Thyroid gland (tissue), 4 donors: Measurements from ENCODE around the gene VENTX. TPM values are rescaled to one million over a fixed set of nuclear protein-coding genes. Genes with fewer than 3 reads are reported as not detected.

Experiments used
- DNase-seq, 2 donors: peaks; one replicate each; pipeline ENCODE4 v3.0.0-alpha.2; 2019
- H3K27ac ChIP-seq, 3 donors: fragments of 200-600 bp; sonication (generic); 1 replicate in 2 of 3; 2 replicates in 1 of 3; pipeline ENCODE4 v1.5.1; 2016 to 2019; ENCODE audit warnings: mild to moderate bottlenecking in 1 of 3, moderate library complexity in 1 of 3
- H3K27me3 ChIP-seq: fragments of 200-600 bp; sonication (generic); one replicate; pipeline ENCODE4 v1.5.1; 2019
- H3K36me3 ChIP-seq, 2 donors: fragments of 200-600 bp; sonication (generic); one replicate each; pipeline ENCODE4 v1.5.1; 2016 to 2019
- H3K4me1 ChIP-seq, 2 donors: fragments of 200-600 bp; sonication (generic); one replicate each; pipeline ENCODE4 v1.5.1; 2017 to 2019
- H3K4me3 ChIP-seq, 3 donors: fragments of 200-600 bp; sonication (generic); replicated peaks in 1 of 3; 1 replicate in 2 of 3; 2 replicates in 1 of 3; pipeline ENCODE4 v1.5.1; 2016; ENCODE audit warnings: mild to moderate bottlenecking in 1 of 3
- H3K9me3 ChIP-seq: fragments of 200-600 bp; sonication (generic); one replicate; pipeline ENCODE4 v1.5.1; 2017
- CTCF ChIP-seq, 6 experiments: fragments of 200-600 bp in 3 of 6; fragments of 450-650 bp in 3 of 6; sonication (generic) in 3 of 6; IDR thresholded peaks; one replicate each; pipeline ENCODE4 v1.5.1; 2016 to 2019; ENCODE audit warnings: antibody characterized with exemption in 6 of 6, mild to moderate bottlenecking in 2 of 6, inconsistent platforms in 1 of 6, moderate library complexity in 1 of 6
- POLR2A ChIP-seq, 2 donors: fragments of 450-650 bp; IDR thresholded peaks; one replicate each; pipeline ENCODE4 v1.6.1; 2017; ENCODE audit warnings: antibody characterized with exemption in 2 of 2, mild to moderate bottlenecking in 2 of 2, moderate library complexity in 1 of 2
- WGBS, 2 donors: methylation state at CpG; one replicate each; pipeline ENCODE4 v1.1.5; 2017; 5-methylcytosine and 5-hydroxymethylcytosine counted together
- intact Hi-C: fragments of 100-400 bp; cut with DNase I; formaldehyde crosslinking; loops from one replicate; pipeline ENCODE4 v1.15.1; 2023
- total RNA-seq, 4 donors: library from RNA; depleted of rRNA; stranded (reverse); fragments of >200 nt; gene quantifications; one replicate each; pipeline ENCODE4 v1.2.3, GENCODE V29; 2016

Gene VENTX
- total RNA-seq, 4 donors from 2014 or later = 0.40 to 1.3 (median 0.63) TPM; not detected in 1

GRCh38 chr10:133276435-133277201 is 39.0 kb downstream of the VENTX start, which contains the start of gene ADAM8:
Gene ADAM8 (minus strand): TSS chr10:133276868. CDS start chr10:133276817, 51 bp downstream.
- H3K4me3 ChIP-seq = no peak within 1 kb of the TSS
- DNase-seq = peak; percentile 67 to 74
- WGBS, 2 donors = 14 to 67% methylated on average over 3 to 10 of the region's 63 CpGs
- H3K9me3 ChIP-seq = no peaks in the 10 kb centered on the region
- no peak for TF ChIP-seq POLR2A (IDR thresholded peaks at IDR 0.05)
- TF ChIP-seq CTCF (IDR thresholded peaks at IDR 0.05) = no peak
- H3K27ac ChIP-seq = no peak within 1 kb of the TSS
- intact Hi-C loops = no loop called here
- H3K36me3 ChIP-seq = peaks cover 12 to 15% of the 10 kb centered on the region in 2 donors
- no peaks in the 10 kb centered on the region for H3K27me3 ChIP-seq
- peaks cover 6 to 12% of the 10 kb centered on the region in 2 donors for H3K4me1 ChIP-seq

GRCh38 chr10:133277277-133277992 is 39.8 kb downstream of the VENTX start:
- DNase-seq = no peak
- TF ChIP-seq POLR2A (IDR thresholded peaks at IDR 0.05) = no peak
- no peak for TF ChIP-seq CTCF (IDR thresholded peaks at IDR 0.05)
- Histone ChIP-seq H3K27ac (no peak overlapping the region), H3K27me3 (no peaks in the 10 kb centered on the region), H3K4me3 (no peak overlapping the region), H3K4me1 (peaks cover 6 to 12% of the 10 kb centered on the region in 2 donors), H3K9me3 (no peaks in the 10 kb centered on the region), H3K36me3 (peaks cover 20 to 24% of the 10 kb centered on the region in 2 donors)
- intact Hi-C loops = no loop called here
- WGBS, 2 donors = 82 to 84% methylated on average over 8 to 10 of the region's 25 CpGs

- Histone ChIP-seq H3K4me3 (no peak overlapping the region), H3K9me3 (no peaks in the 10 kb centered on the region), H3K27me3 (no peaks in the 10 kb centered on the region), H3K4me1 (peaks cover 6 to 12% of the 10 kb centered on the region in 2 donors), H3K36me3 (peaks cover 27 to 30% of the 10 kb centered on the region in 2 donors), H3K27ac (no peak overlapping the region)
- TF ChIP-seq POLR2A (IDR thresholded peaks at IDR 0.05) = no peak
- TF ChIP-seq CTCF (IDR thresholded peaks at IDR 0.05) = no peak
- DNase-seq = no peak
- intact Hi-C loops = no loop called here
- WGBS, 2 donors = 85 to 95% methylated on average over 7 to 9 of the region's 12 CpGs
These were observed 40.4 kb downstream of the VENTX start for GRCh38 chr10:133277993-133278576.

GRCh38 chr10:133278577-133279265 is 41.1 kb downstream of the VENTX start:
- WGBS, 2 donors = 85 to 89% methylated on average over 8 to 19 of the region's 19 CpGs
- no peak overlapping the region for H3K4me3 ChIP-seq

More at GRCh38 chr10:133278577-133279265, 41.1 kb downstream of the VENTX start:
- Histone ChIP-seq H3K9me3 (no peaks in the 10 kb centered on the region), H3K27ac (no peak overlapping the region), H3K36me3 (peaks cover 32 to 36% of the 10 kb centered on the region in 2 donors), H3K4me1 (peaks cover 6 to 12% of the 10 kb centered on the region in 2 donors), H3K27me3 (no peaks in the 10 kb centered on the region)
- intact Hi-C loops = no loop called here
- peak in 1 of 2 donors; percentile 38 for DNase-seq
- TF ChIP-seq POLR2A (IDR thresholded peaks at IDR 0.05) (no peak), CTCF (IDR thresholded peaks at IDR 0.05) (no peak)
